GM18526 (cell line): ENCODE results near the gene MCTP2.

ENCODE experiments used
- POLR2A ChIP-seq: IDR thresholded peaks from 3 replicates; pipeline ENCODE4 v1.6.1; 2011; ENCODE audit not compliant: insufficient read length; ENCODE audit errors: extremely low read depth

MCTP2 gene

GRCh38 chr15:94400526-94401298, 169.4 kb downstream of the MCTP2 start:
- TF ChIP-seq POLR2A: no peak

- no peak for TF ChIP-seq POLR2A
These were observed 172.0 kb downstream of the MCTP2 start for GRCh38 chr15:94403331-94403730.

- TF ChIP-seq POLR2A: no peak
These were observed 173.4 kb downstream of the MCTP2 start for GRCh38 chr15:94404733-94405283.

- TF ChIP-seq POLR2A: no peak
These were observed 179.9 kb downstream of the MCTP2 start for GRCh38 chr15:94411285-94411684.

- no peak for TF ChIP-seq POLR2A
These were observed 180.5 kb downstream of the MCTP2 start for GRCh38 chr15:94411846-94412245.

GRCh38 chr15:94412979-94413746, 181.8 kb downstream of the MCTP2 start:
- TF ChIP-seq POLR2A: no peak

GRCh38 chr15:94414916-94415315, 183.6 kb downstream of the MCTP2 start:
- TF ChIP-seq POLR2A: no peak

GRCh38 chr15:94416267-94416666, 184.9 kb downstream of the MCTP2 start:
- TF ChIP-seq POLR2A: no peak

GRCh38 chr15:94416820-94417219, 185.5 kb downstream of the MCTP2 start:
- TF ChIP-seq POLR2A: no peak

- no peak for TF ChIP-seq POLR2A
These were observed 186.3 kb downstream of the MCTP2 start for GRCh38 chr15:94417501-94418293.

- TF ChIP-seq POLR2A: no peak
These were observed 190.3 kb downstream of the MCTP2 start for GRCh38 chr15:94421706-94422105.

- TF ChIP-seq POLR2A: no peak
These were observed 200.9 kb downstream of the MCTP2 start for GRCh38 chr15:94432279-94432678.

GRCh38 chr15:94439158-94439557, 207.8 kb downstream of the MCTP2 start:
- no peak for TF ChIP-seq POLR2A

GRCh38 chr15:94441760-94442159, 210.4 kb downstream of the MCTP2 start:
- no peak for TF ChIP-seq POLR2A

- no peak for TF ChIP-seq POLR2A
These were observed 211.1 kb downstream of the MCTP2 start for GRCh38 chr15:94442480-94442879.
